Measurements from ENCODE around the gene MAIP1.
A peak's percentile ranks its signal among the peaks of the same experiment; 100 is the strongest.

MAIP1 gene

DNA sequence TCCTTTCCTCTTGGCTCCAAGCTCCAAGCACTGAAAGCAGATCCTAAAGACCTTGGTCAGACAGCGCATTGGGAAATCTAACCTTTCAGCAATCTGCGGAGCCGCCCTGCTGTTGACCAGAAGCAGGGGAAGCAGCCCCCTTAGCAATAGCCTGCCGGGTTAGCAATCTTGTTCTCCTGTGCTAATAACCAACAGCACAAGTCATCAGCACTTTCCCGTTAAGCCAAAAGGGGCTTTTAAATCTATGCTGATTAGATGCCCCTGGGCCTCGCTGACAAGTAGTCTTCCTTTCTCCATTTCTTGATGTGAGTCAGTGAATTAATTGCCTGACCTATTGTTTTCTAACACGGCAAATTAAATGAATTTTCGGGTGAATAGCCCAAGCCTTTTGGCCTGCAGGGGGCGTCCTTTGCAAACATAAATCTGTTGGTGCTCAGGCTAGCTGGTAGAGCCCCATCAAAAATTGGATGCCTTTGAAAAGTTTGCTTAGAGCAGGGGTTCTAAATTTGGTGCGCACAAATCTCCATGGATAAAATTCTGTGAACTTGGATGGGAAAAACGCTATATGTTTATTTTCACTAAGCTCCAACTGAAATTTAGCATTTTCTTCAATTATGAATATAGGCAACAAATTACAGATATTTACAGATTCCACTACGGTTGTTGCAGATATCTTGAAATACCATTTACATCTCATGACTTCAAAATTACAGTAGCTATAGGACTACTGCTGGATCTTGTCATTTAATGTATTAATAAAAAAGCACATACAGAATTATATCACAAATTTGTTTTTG lies 24.6 kb downstream of the MAIP1 start:
- Histone ChIP-seq H3K9me3 (ENCODE audit: severe bottlenecking) (no peaks in the 10 kb centered on the region), H3K36me3 (no peaks in the 10 kb centered on the region), H3K27ac (no peak overlapping the region), H3K27me3 (ENCODE audit: insufficient read depth, low read depth, severe bottlenecking) (no peaks in the 10 kb centered on the region), H3K4me3 (ENCODE audit: low read depth, low read length) (no peak overlapping the region)
- TF ChIP-seq, protein P1, sequence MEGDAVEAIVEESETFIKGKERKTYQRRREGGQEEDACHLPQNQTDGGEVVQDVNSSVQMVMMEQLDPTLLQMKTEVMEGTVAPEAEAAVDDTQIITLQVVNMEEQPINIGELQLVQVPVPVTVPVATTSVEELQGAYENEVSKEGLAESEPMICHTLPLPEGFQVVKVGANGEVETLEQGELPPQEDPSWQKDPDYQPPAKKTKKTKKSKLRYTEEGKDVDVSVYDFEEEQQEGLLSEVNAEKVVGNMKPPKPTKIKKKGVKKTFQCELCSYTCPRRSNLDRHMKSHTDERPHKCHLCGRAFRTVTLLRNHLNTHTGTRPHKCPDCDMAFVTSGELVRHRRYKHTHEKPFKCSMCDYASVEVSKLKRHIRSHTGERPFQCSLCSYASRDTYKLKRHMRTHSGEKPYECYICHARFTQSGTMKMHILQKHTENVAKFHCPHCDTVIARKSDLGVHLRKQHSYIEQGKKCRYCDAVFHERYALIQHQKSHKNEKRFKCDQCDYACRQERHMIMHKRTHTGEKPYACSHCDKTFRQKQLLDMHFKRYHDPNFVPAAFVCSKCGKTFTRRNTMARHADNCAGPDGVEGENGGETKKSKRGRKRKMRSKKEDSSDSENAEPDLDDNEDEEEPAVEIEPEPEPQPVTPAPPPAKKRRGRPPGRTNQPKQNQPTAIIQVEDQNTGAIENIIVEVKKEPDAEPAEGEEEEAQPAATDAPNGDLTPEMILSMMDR (IDR thresholded peaks at IDR 0.05; ENCODE audit: low read depth, low read length): peak; percentile 57
- DNase-seq: peak; percentile 82

DNA sequence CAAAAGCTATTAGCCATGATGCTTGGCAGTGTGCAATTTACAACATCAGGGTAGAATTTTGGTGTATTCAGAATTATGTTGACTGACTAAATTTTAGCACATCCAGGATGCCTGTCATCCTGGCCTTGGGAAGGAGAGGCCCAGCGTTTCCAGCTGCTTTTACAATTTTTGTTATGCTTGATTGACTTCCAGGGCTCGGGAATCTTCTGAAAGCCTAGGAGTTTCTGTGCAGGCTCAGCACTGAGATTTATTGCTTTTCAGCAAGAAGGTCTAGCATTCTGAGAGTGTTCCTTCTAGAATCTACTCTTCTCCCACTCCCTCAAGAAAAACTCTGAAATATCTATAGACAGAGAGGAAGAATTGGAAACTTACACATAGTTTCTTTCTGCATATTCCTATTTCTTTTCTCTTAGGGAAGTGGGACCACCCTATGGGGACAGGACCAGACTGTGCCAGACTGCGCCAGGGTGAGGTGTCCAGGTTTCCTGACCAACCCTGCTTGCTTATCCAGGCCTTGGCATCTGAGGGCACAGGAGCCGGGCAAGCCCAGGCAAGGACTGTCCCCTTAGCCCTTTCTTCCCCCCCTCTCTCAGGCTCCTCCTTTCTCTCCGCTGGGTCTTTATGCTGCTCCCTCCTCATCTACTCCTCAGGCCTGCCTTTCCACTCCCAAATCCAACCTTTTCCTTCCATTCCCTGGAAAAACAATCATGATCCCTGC lies 26.9 kb downstream of the MAIP1 start:
- Histone ChIP-seq H3K9me3 (ENCODE audit: severe bottlenecking) (no peaks in the 10 kb centered on the region), H3K27ac (no peak overlapping the region), H3K27me3 (ENCODE audit: insufficient read depth, low read depth, severe bottlenecking) (no peaks in the 10 kb centered on the region), H3K36me3 (no peaks in the 10 kb centered on the region), H3K4me3 (ENCODE audit: low read depth, low read length) (no peak overlapping the region)
- DNase-seq: no peak
- TF ChIP-seq, protein P1 (IDR thresholded peaks at IDR 0.05; ENCODE audit: low read depth, low read length): no peak

DNA sequence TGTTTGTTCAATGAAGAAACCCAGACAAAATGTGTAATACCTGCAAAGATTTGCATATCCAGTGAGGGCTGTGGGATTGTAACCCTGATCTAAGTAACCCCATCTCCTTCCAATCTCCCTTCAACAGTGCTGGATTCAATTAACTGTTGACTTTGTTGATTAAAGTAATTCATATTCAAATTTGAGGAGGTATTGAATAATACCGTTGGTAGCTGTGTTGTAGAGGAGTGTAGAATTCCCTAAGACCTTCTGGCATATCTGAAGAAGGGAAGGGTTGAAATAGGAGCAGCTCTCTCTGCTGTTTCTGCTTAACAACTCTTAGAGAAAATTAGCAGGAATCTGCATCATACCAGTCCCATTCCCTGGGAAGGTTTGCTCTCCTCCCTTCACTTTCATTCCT lies 28.2 kb downstream of the MAIP1 start:
- TF ChIP-seq, protein P1 (IDR thresholded peaks at IDR 0.05; ENCODE audit: low read depth, low read length): no peak
- DNase-seq: no peak
- Histone ChIP-seq H3K27me3 (ENCODE audit: insufficient read depth, low read depth, severe bottlenecking) (no peaks in the 10 kb centered on the region), H3K9me3 (ENCODE audit: severe bottlenecking) (no peaks in the 10 kb centered on the region), H3K4me3 (ENCODE audit: low read depth, low read length) (no peak overlapping the region), H3K27ac (no peak overlapping the region), H3K36me3 (no peaks in the 10 kb centered on the region)

DNA sequence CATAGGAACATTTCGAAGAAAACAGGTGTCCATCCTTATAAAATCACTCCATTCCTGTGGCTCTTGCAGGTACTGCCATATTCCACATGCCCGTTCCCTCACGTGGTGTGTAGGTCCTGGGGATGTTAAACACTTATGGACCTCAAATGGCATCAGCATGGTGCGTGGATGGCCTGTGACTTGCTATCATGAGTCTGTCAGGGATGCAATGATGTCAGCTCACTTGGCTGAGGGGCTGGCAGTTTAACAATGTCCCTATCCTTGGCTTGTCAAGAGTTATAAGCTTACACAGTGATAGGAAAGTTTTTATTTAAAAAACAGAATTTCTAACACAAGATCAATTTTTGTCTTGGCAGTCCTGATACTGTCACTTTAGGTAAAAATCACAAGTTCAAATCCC lies 28.8 kb downstream of the MAIP1 start:
- Histone ChIP-seq H3K27ac (no peak overlapping the region), H3K27me3 (ENCODE audit: insufficient read depth, low read depth, severe bottlenecking) (no peaks in the 10 kb centered on the region), H3K36me3 (no peaks in the 10 kb centered on the region), H3K9me3 (ENCODE audit: severe bottlenecking) (no peaks in the 10 kb centered on the region), H3K4me3 (ENCODE audit: low read depth, low read length) (no peak overlapping the region)
- TF ChIP-seq, protein P1 (IDR thresholded peaks at IDR 0.05; ENCODE audit: low read depth, low read length): no peak
- no peak for DNase-seq

DNA sequence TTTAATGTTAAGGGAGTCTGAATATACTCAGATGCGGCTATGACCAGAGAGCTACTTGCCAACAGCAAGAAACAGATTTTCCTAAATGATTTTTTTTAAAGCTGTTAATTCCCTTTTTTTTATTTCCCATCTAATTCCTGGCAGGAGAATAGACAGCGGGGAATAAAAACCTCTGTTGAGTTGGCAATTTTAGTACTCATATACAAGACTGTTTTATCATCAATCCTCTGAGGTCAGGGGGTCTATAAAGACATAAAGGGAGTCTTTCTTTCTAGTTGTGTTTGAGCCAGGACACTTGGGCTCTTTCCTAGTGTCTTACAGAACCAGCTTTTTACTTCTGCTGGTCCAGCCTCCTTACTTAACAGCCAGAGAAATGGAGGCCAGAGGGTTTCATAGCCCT lies 29.4 kb downstream of the MAIP1 start:
- no peak overlapping the region for H3K27ac ChIP-seq
- H3K9me3 ChIP-seq (ENCODE audit: severe bottlenecking): no peaks in the 10 kb centered on the region
- TF ChIP-seq, protein P1 (IDR thresholded peaks at IDR 0.05; ENCODE audit: low read depth, low read length): no peak
- H3K4me3 ChIP-seq (ENCODE audit: low read depth, low read length): no peak overlapping the region
- H3K27me3 ChIP-seq (ENCODE audit: insufficient read depth, low read depth, severe bottlenecking): no peaks in the 10 kb centered on the region
- H3K36me3 ChIP-seq: no peaks in the 10 kb centered on the region
- no peak for DNase-seq
